ENCODE data around the gene PRR3. TPM values are rescaled to one million over a fixed set of nuclear protein-coding genes. Genes with fewer than 3 reads are reported as not detected.

PRR3 gene
- total RNA-seq, 1 experiment from 2014 or later: 49.9 TPM

GRCh38 chr6:30601436-30601814, 44.3 kb downstream of the PRR3 start:
- TF ChIP-seq EZH2 (IDR thresholded peaks at IDR 0.05; ENCODE audit: borderline replicate concordance, low read depth, low read length, poor library complexity, severe bottlenecking) (no peak), CTCF (conservative IDR thresholded peaks at IDR 0.05; ENCODE audit: low read depth, low read length) (no peak)
- no peaks in the 10 kb centered on the region for H3K27me3 ChIP-seq (replicated peaks; ENCODE audit: insufficient read depth, low read depth, low read length, poor library complexity)
- ChIA-PET CTCF (no interaction called here), POLR2A (ENCODE audit: low non-redundant PET) (no interaction called here)
- peaks cover 68% of the 10 kb centered on the region for H3K36me3 ChIP-seq (ENCODE audit: insufficient read depth, low read length, poor library complexity, severe bottlenecking)
- no peaks in the 10 kb centered on the region for H3K9me3 ChIP-seq (ENCODE audit: low read depth, low read length, poor library complexity, severe bottlenecking)
- H3K27ac ChIP-seq (ENCODE audit: low read depth, low read length, poor library complexity, severe bottlenecking): no peak overlapping the region
- BruUV-seq (replicated peaks): no TSS peak
- H3K4me3 ChIP-seq (ENCODE audit: low read depth, low read length, poor library complexity, severe bottlenecking): no peak overlapping the region
- no peak for DNase-seq (ENCODE audit: low spot score)
- intact Hi-C loops (cut with micrococcal nuclease; ENCODE audit: unreplicated experiment): no loop called here
- H3K4me1 ChIP-seq (ENCODE audit: insufficient read depth, low read length, poor library complexity, severe bottlenecking): no peaks in the 10 kb centered on the region

GRCh38 chr6:30601815-30602641, 44.9 kb downstream of the PRR3 start:
- ChIA-PET CTCF (no interaction called here), POLR2A (ENCODE audit: low non-redundant PET) (no interaction called here)
- intact Hi-C loops (cut with micrococcal nuclease; ENCODE audit: unreplicated experiment): no loop called here
- Histone ChIP-seq H3K4me3 (ENCODE audit: low read depth, low read length, poor library complexity, severe bottlenecking) (no peak overlapping the region), H3K4me1 (ENCODE audit: insufficient read depth, low read length, poor library complexity, severe bottlenecking) (no peaks in the 10 kb centered on the region), H3K36me3 (ENCODE audit: insufficient read depth, low read length, poor library complexity, severe bottlenecking) (peaks cover 74% of the 10 kb centered on the region), H3K27ac (ENCODE audit: low read depth, low read length, poor library complexity, severe bottlenecking) (no peak overlapping the region), H3K27me3 (replicated peaks; ENCODE audit: insufficient read depth, low read depth, low read length, poor library complexity) (no peaks in the 10 kb centered on the region), H3K9me3 (ENCODE audit: low read depth, low read length, poor library complexity, severe bottlenecking) (no peaks in the 10 kb centered on the region)
- no peak for DNase-seq (ENCODE audit: low spot score)
- no TSS peak for BruUV-seq (replicated peaks)
- TF ChIP-seq EZH2 (IDR thresholded peaks at IDR 0.05; ENCODE audit: borderline replicate concordance, low read depth, low read length, poor library complexity, severe bottlenecking) (no peak), CTCF (conservative IDR thresholded peaks at IDR 0.05; ENCODE audit: low read depth, low read length) (no peak)

GRCh38 chr6:30603961-30604360, 46.9 kb downstream of the PRR3 start:
- no peaks in the 10 kb centered on the region for H3K27me3 ChIP-seq (replicated peaks; ENCODE audit: insufficient read depth, low read depth, low read length, poor library complexity)
- no peaks in the 10 kb centered on the region for H3K9me3 ChIP-seq (ENCODE audit: low read depth, low read length, poor library complexity, severe bottlenecking)
- TSS peak; percentile 11 for BruUV-seq (replicated peaks)
- H3K36me3 ChIP-seq (ENCODE audit: insufficient read depth, low read length, poor library complexity, severe bottlenecking): peaks cover 94% of the 10 kb centered on the region
- no peak for DNase-seq (ENCODE audit: low spot score)
- H3K4me3 ChIP-seq (ENCODE audit: low read depth, low read length, poor library complexity, severe bottlenecking): no peak overlapping the region
- no peak overlapping the region for H3K27ac ChIP-seq (ENCODE audit: low read depth, low read length, poor library complexity, severe bottlenecking)
- no peaks in the 10 kb centered on the region for H3K4me1 ChIP-seq (ENCODE audit: insufficient read depth, low read length, poor library complexity, severe bottlenecking)
- intact Hi-C loops (cut with micrococcal nuclease; ENCODE audit: unreplicated experiment): no loop called here
- CTCF ChIA-PET: no interaction called here
- no peak for TF ChIP-seq EZH2 (IDR thresholded peaks at IDR 0.05; ENCODE audit: borderline replicate concordance, low read depth, low read length, poor library complexity, severe bottlenecking)
- TF ChIP-seq CTCF (conservative IDR thresholded peaks at IDR 0.05; ENCODE audit: low read depth, low read length): no peak
- POLR2A ChIA-PET (ENCODE audit: low non-redundant PET): no interaction called here
